Endothelial cell of umbilical vein (primary cell): Measurements from ENCODE around the gene C19orf33. TPM values are rescaled to one million over a fixed set of nuclear protein-coding genes. Genes with fewer than 3 reads are reported as not detected.

Source experiments
- BruUV-seq: library from RNA; stranded (reverse); fragments of 400-500 nt; replicated peaks from 2 replicates; lab custom pipeline; 2021; lab: Mats Ljungman, UMichigan
- CTCF ChIA-PET: fragments of 300-600, 350-600 bp; sonication (Branson Sonifier 250); formaldehyde crosslinking; loops from one replicate; lab custom pipeline; 2021; ENCODE audit warnings: antibody characterized with exemption, inconsistent platforms; lab: Charles Lee
- POLR2A ChIA-PET: fragments of 300-600, 350-600 bp; sonication (Branson Sonifier 250); formaldehyde crosslinking; loops from one replicate; lab custom pipeline; 2021; ENCODE audit warnings: antibody characterized with exemption, inconsistent platforms; lab: Charles Lee
- DNase-seq: peaks from one replicate; pipeline ENCODE4 v3.0.0-alpha.2; 2011; ENCODE audit warnings: low read depth, low spot score
- FAIRE-seq: peaks from 2 replicates; lab custom pipeline; 2011; peaks lifted over from hg19 to GRCh38; lab: Jason Lieb, UNC
- H2AFZ ChIP-seq: 2 replicates; pipeline ENCODE4 v1.6.0; 2012; ENCODE audit warnings: low read depth, low read length, control low read depth, inconsistent platforms
- H3K27ac ChIP-seq: 2 replicates; pipeline ENCODE4 v1.5.1; 2011; ENCODE audit warnings: low read depth, mild to moderate bottlenecking, control low read depth, low read length, moderate library complexity; ENCODE audit not compliant: insufficient read depth
- H3K27me3 ChIP-seq, 2 experiments: 2 replicates each; pipeline versions ENCODE4 v1.6.0 to v1.6.1; 2011; ENCODE audit warnings: low read length in 2 of 2, mixed read lengths in 1 of 2; ENCODE audit not compliant: control insufficient read depth in 2 of 2, insufficient read depth in 2 of 2
- H3K36me3 ChIP-seq, 2 experiments: 2 replicates in 1 of 2; 3 replicates in 1 of 2; pipeline ENCODE4 v1.5.1; 2011; ENCODE audit warnings: low read length in 2 of 2, mild to moderate bottlenecking in 1 of 2, moderate library complexity in 1 of 2; ENCODE audit not compliant: control insufficient read depth in 2 of 2, insufficient read depth in 2 of 2; ENCODE audit errors: extremely low read depth in 1 of 2
- H3K4me1 ChIP-seq: 3 replicates; pipeline ENCODE4 v1.5.1; 2011; ENCODE audit warnings: mild to moderate bottlenecking, low read length; ENCODE audit not compliant: control insufficient read depth, insufficient read depth; ENCODE audit errors: extremely low read depth
- H3K4me2 ChIP-seq: 2 replicates; pipeline ENCODE4 v1.6.1; 2011; ENCODE audit warnings: low read length, control low read depth, mixed read lengths; ENCODE audit not compliant: insufficient read depth
- H3K4me3 ChIP-seq, 3 experiments: fragments of 200-600 bp in 1 of 3; sonication (generic), shearing (Covaris generic) in 1 of 3; replicated peaks in 1 of 3; 2 replicates each; pipeline ENCODE4 v1.5.1; 2011 to 2016; ENCODE audit warnings: control low read depth in 3 of 3, low read length in 3 of 3, mild to moderate bottlenecking in 2 of 3, inconsistent platforms in 1 of 3, low read depth in 1 of 3, moderate library complexity in 1 of 3; ENCODE audit not compliant: insufficient read depth in 1 of 3
- H3K79me2 ChIP-seq: 2 replicates; pipeline ENCODE4 v1.6.0; 2012; ENCODE audit warnings: low read length, inconsistent platforms; ENCODE audit not compliant: control insufficient read depth, insufficient read depth
- H3K9ac ChIP-seq: replicated peaks from 2 replicates; pipeline ENCODE3; 2011; ENCODE audit warnings: low read length, control low read depth; ENCODE audit not compliant: insufficient read depth; ENCODE audit errors: extremely low read depth
- H3K9me1 ChIP-seq: replicated peaks from 3 replicates; pipeline ENCODE4 v1.6.0; 2011; ENCODE audit warnings: mild to moderate bottlenecking, low read length; ENCODE audit not compliant: control insufficient read depth, insufficient read depth; ENCODE audit errors: extremely low read depth
- H3K9me3 ChIP-seq: replicated peaks from 2 replicates; pipeline ENCODE4 v1.5.1; 2012; ENCODE audit warnings: low read length, inconsistent platforms; ENCODE audit not compliant: control insufficient read depth, insufficient read depth
- H4K20me1 ChIP-seq: replicated peaks from 2 replicates; pipeline ENCODE3; 2011; ENCODE audit warnings: mild to moderate bottlenecking, low read length; ENCODE audit not compliant: control insufficient read depth, insufficient read depth; ENCODE audit errors: extremely low read depth
- CTCF ChIP-seq, 2 donors: IDR thresholded peaks; 1 replicate in 1 of 2; 2 replicates in 1 of 2; pipeline ENCODE4 v1.5.1; 2011; ENCODE audit warnings: low read length in 2 of 2, mild to moderate bottlenecking in 2 of 2, moderate library complexity in 2 of 2, control low read depth in 1 of 2, inconsistent platforms in 1 of 2, low read depth in 1 of 2; ENCODE audit not compliant: insufficient read depth in 1 of 2; ENCODE audit errors: extremely low read depth in 1 of 2
- EZH2 ChIP-seq: IDR thresholded peaks from 2 replicates; pipeline ENCODE4 v1.6.1; 2012; ENCODE audit warnings: borderline replicate concordance, low read depth, mild to moderate bottlenecking, moderate library complexity, low read length, inconsistent platforms; ENCODE audit not compliant: severe bottlenecking
- FOS ChIP-seq: IDR thresholded peaks from 2 replicates; pipeline ENCODE4 v1.6.1; 2011; ENCODE audit warnings: mild to moderate bottlenecking, low read length, moderate library complexity, borderline replicate concordance; ENCODE audit not compliant: insufficient read depth
- GATA2 ChIP-seq: IDR thresholded peaks from 2 replicates; pipeline ENCODE4 v1.7.0; 2011; ENCODE audit warnings: low read depth, mild to moderate bottlenecking, moderate library complexity, mixed read lengths, low read length; ENCODE audit not compliant: insufficient read length, insufficient read depth
- JUN ChIP-seq: IDR thresholded peaks from 2 replicates; pipeline ENCODE4 v1.6.1; 2011; ENCODE audit warnings: borderline replicate concordance, low read depth; ENCODE audit not compliant: insufficient read length, insufficient read depth
- MAX ChIP-seq: IDR thresholded peaks from 2 replicates; pipeline ENCODE4 v1.6.1; 2011; ENCODE audit not compliant: insufficient read depth, insufficient read length
- MYC ChIP-seq: IDR thresholded peaks from one replicate; pipeline ENCODE4 v1.6.1; 2011; ENCODE audit warnings: mild to moderate bottlenecking, low read depth, low read length
- POLR2A ChIP-seq: IDR thresholded peaks from 2 replicates; pipeline ENCODE4 v1.6.1; 2012; ENCODE audit warnings: low read depth, mild to moderate bottlenecking, control low read depth, low read length
- POLR2AphosphoS5 ChIP-seq: IDR thresholded peaks from 2 replicates; pipeline ENCODE4 v1.6.1; 2012; ENCODE audit warnings: low read depth, mild to moderate bottlenecking, control low read depth, low read length, moderate library complexity; ENCODE audit not compliant: insufficient read depth
- dilution Hi-C: fragments of 300-500 bp; cut with MboI; formaldehyde crosslinking; loops from one replicate; pipeline ENCODE4 v1.15.0; 2019; ENCODE audit warnings: low sequenced_read_pairs; ENCODE audit not compliant: extremely low pct_ligation_motif_present
- intact Hi-C: fragments of 100-400 bp; cut with micrococcal nuclease; formaldehyde crosslinking; loops from one replicate; pipeline ENCODE4 v1.10.0; 2022
- polyA plus RNA-seq, 4 experiments: library from polyadenylated mRNA; depleted of rRNA in 3 of 4; stranded (reverse) in 3 of 4; unstranded in 1 of 4; fragments of >200 nt; gene quantifications; 2 replicates each; pipeline versions ENCODE4 v1.2.1 to v1.2.3, GENCODE V29; 2011 to 2012; ENCODE audit warnings: missing spikeins in 1 of 4
- total RNA-seq: library from RNA; stranded (reverse); gene quantifications from 2 replicates; pipeline ENCODE4 v1.2.3, GENCODE V29; 2021

The C19orf33 gene
- total and polyA plus RNA-seq, 2 donors (not counting 3 experiments of a cell fraction or from before 2014, with no cell fraction given) = 4.3 to 34.1 TPM

GRCh38 chr19:38287604-38288003 is 16.4 kb upstream of the C19orf33 start:
- TF ChIP-seq MYC (no peak), GATA2 (no peak), CTCF (IDR thresholded peaks at IDR 0.05; ENCODE audit: extremely low read depth in 1 of 2, insufficient read depth in 1 of 2, low read depth in 1 of 2, low read length in 2 of 2) (no peak), EZH2 (no peak), FOS (no peak), POLR2A (no peak), POLR2AphosphoS5 (no peak), MAX (no peak), JUN (no peak)
- H3K4me1 ChIP-seq = peaks cover 3% of the 10 kb centered on the region
- H3K27me3 ChIP-seq = no peaks in the 10 kb centered on the region
- H3K9ac ChIP-seq = no peak overlapping the region
- ChIA-PET CTCF (no interaction called here), POLR2A (no interaction called here)
- FAIRE-seq (no peak), DNase-seq (no peak)
- no peak overlapping the region for H3K27ac ChIP-seq
- dilution Hi-C loops (no loop called here), intact Hi-C loops (no loop called here)
- H3K4me3 ChIP-seq = no peak overlapping the region
- no peak overlapping the region for H2AFZ ChIP-seq
- no TSS peak for BruUV-seq
- H3K79me2 ChIP-seq = no peaks in the 10 kb centered on the region
- no peak overlapping the region for H3K4me2 ChIP-seq
- H3K9me1 ChIP-seq = no peaks in the 10 kb centered on the region
- H4K20me1 ChIP-seq = no peaks in the 10 kb centered on the region
- no peaks in the 10 kb centered on the region for H3K36me3 ChIP-seq
- no peaks in the 10 kb centered on the region for H3K9me3 ChIP-seq
